Pancreas (tissue), 10 donors: ENCODE results near the gene NEK10. TPM values are rescaled to one million over a fixed set of nuclear protein-coding genes. Genes with fewer than 3 reads are reported as not detected.
A peak's percentile ranks its signal among the peaks of the same experiment; 100 is the strongest.

Experiments used
- ATAC-seq, 4 donors: fragments of 200-7000 bp; cut with Tn5 transposase; one replicate each; pipeline versions ENCODE4 v1.8.0 to v1.9.1; 2020; ENCODE audit warnings: mild to moderate bottlenecking in 4 of 4, moderate library complexity in 4 of 4
- DNase-seq, 6 donors: peaks; one replicate each; pipeline ENCODE4 v3.0.0-alpha.2; 2020
- FAIRE-seq: peaks from 2 replicates; lab custom pipeline; 2012; peaks lifted over from hg19 to GRCh38; lab: Jason Lieb, UNC
- H3K27ac ChIP-seq, 4 donors: fragments of 200-600 bp; sonication (generic); 1 replicate in 3 of 4; 2 replicates in 1 of 4; pipeline versions ENCODE4 v1.5.0 to v1.8.0; 2020
- H3K27me3 ChIP-seq, 4 donors: fragments of 200-600 bp; one replicate each; pipeline ENCODE4 v1.8.0; 2021
- H3K36me3 ChIP-seq, 3 donors: fragments of 200-600 bp; sonication (generic) in 1 of 3; one replicate each; pipeline versions ENCODE4 v1.5.0 to v1.8.0; 2020 to 2021
- H3K4me1 ChIP-seq, 3 donors: fragments of 200-600 bp; one replicate each; pipeline ENCODE4 v1.8.0; 2021
- H3K4me3 ChIP-seq, 4 donors: fragments of 200-600 bp; sonication (generic) in 2 of 4; one replicate each; pipeline versions ENCODE4 v1.5.0 to v1.8.0; 2020 to 2021
- H3K9me3 ChIP-seq, 4 donors: fragments of 200-600 bp; one replicate each; pipeline ENCODE4 v1.8.0; 2021
- WGBS, 2 donors: extraction: QIAGEN DNeasy Blood & Tissue Kit; methylation state at CpG; one replicate each; pipeline ENCODE4 v1.1.7; 2013; 5-methylcytosine and 5-hydroxymethylcytosine counted together
- intact Hi-C, 3 donors: fragments of 100-400 bp; cut with DNase I; formaldehyde crosslinking; loops; one replicate each; pipeline versions ENCODE4 v1.11.1 to v1.14.2; 2022
- polyA plus RNA-seq, 2 donors: library from polyadenylated mRNA; stranded (reverse); fragments of 200-250 nt; gene quantifications; one replicate each; pipeline ENCODE4 v1.2.3, GENCODE V29; 2013
- total RNA-seq, 6 donors: library from RNA; stranded (reverse); fragmentation: NEBNext Ultra II Directional in 4 of 6; extraction: Animal tissue kit (Norgen Biotek cat#: 25700) in 4 of 6; gene quantifications; one replicate each; pipeline versions ENCODE4 v1.2.1 to v1.2.4, GENCODE V29; 2021 to 2023
- TF ChIP-seq, protein P1 (sequence below), 4 donors: fragments of 200-600 bp; sonication (generic) in 3 of 4; IDR thresholded peaks; one replicate each; pipeline versions ENCODE4 v1.5.0 to v1.8.0; 2021; ENCODE audit warnings: antibody characterized with exemption in 4 of 4
- donor health status: healthy with polysubstance abuse.
- donor health status: DM: no; HTN: no; CAD: no; lungs with moderate emphysema.
- donor health status: DM: no; HTN: no; CAD: no.
- donor health status: control.
- donor health status: control.
- donor health status: Bipolar disorder and iron deficiency.
- donor health status: DM: yes; HTN: yes; CAD: no.
- donor health status: DM: no; HTN: no; CAD: no.
- donor health status: DM: no; HTN: no; CAD: no.
- donor health status: DM: yes; HTN: yes; CAD: no.

Gene NEK10
- total and polyA plus RNA-seq, 8 donors: 0.24 to 0.90 (median 0.37) TPM

DNA sequence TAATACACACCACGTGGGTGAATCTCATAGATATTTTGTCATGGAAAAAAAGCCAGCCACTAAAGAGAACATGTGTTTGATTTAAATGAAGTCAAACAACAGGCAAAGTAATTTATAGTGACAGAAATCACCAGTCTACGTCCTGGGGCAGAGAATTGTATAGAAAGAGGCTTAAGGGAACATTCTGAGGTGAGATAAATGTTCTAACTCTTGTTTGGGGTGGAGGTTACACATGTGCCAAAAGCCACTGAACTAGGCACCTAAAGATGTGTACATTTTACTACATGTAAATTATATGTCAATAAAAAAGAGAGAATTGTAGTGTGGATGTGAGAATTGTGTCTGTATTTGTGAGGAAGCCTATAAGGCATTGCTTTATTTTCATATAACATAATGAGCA lies 184.9 kb downstream of the NEK10 start:
- H3K27me3 ChIP-seq: no peaks in the 10 kb centered on the region
- no peaks in the 10 kb centered on the region for H3K4me1 ChIP-seq
- no peaks in the 10 kb centered on the region for H3K36me3 ChIP-seq
- TF ChIP-seq, protein P1, sequence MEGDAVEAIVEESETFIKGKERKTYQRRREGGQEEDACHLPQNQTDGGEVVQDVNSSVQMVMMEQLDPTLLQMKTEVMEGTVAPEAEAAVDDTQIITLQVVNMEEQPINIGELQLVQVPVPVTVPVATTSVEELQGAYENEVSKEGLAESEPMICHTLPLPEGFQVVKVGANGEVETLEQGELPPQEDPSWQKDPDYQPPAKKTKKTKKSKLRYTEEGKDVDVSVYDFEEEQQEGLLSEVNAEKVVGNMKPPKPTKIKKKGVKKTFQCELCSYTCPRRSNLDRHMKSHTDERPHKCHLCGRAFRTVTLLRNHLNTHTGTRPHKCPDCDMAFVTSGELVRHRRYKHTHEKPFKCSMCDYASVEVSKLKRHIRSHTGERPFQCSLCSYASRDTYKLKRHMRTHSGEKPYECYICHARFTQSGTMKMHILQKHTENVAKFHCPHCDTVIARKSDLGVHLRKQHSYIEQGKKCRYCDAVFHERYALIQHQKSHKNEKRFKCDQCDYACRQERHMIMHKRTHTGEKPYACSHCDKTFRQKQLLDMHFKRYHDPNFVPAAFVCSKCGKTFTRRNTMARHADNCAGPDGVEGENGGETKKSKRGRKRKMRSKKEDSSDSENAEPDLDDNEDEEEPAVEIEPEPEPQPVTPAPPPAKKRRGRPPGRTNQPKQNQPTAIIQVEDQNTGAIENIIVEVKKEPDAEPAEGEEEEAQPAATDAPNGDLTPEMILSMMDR (IDR thresholded peaks at IDR 0.05): no peak
- ATAC-seq (no peak), FAIRE-seq (no peak), DNase-seq (no peak)
- 51 to 69% methylated on average over 2 of the region's 2 CpGs for WGBS, 2 donors
- no peak overlapping the region for H3K27ac ChIP-seq
- intact Hi-C loops: no loop called here
- H3K4me3 ChIP-seq: no peak overlapping the region
- H3K9me3 ChIP-seq: no peaks in the 10 kb centered on the region

DNA sequence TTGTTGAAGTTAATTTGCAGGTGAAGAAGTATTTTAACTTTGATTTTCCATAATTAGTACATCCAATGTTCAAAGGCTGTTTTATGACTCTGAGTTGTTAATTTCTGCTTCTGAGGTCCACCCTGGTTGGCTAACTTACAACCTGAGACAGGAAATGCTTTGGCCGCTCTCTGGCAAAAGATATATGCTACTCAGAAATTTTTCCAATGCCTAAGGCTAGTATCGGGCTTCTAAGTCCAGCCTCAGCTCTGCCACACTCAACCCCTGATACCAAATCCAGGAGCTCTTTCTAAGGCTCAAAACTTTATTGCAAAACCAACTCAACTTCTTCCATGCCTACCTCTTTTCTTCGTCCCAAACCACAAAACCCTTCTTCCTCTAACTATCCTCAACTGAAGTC lies 192.9 kb downstream of the NEK10 start:
- no peaks in the 10 kb centered on the region for H3K27me3 ChIP-seq
- no peak overlapping the region for H3K27ac ChIP-seq
- no peaks in the 10 kb centered on the region for H3K4me1 ChIP-seq
- TF ChIP-seq, protein P1 (IDR thresholded peaks at IDR 0.05): no peak
- H3K36me3 ChIP-seq: no peaks in the 10 kb centered on the region
- intact Hi-C loops: no loop called here
- WGBS, 2 donors: 80 to 89% methylated on average over 3 of the region's 3 CpGs
- no peaks in the 10 kb centered on the region for H3K9me3 ChIP-seq
- FAIRE-seq: no peak
- no peak for ATAC-seq
- H3K4me3 ChIP-seq: no peak overlapping the region
- DNase-seq: no peak

DNA sequence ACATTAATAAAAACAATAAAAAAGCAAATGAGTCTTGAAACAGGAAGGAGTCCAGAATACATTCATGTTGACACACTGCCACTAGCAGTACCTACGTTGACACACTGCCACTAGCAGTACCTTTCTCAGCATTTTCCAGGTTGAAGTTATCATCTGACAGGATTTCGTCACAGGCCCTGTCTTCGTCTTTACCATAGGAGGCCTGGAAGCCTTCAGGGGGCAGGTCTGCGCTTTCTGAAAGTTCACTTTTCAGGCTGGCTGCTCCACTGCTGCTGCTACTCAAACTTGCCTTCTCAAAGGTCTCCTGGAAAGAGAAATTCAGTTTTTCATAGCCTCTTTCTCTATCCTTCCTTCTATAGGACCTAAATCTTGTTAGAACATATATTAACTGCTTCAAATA lies 194.7 kb downstream of the NEK10 start:
- intact Hi-C loops: no loop called here
- no peak overlapping the region for H3K27ac ChIP-seq
- FAIRE-seq: no peak
- H3K9me3 ChIP-seq: no peaks in the 10 kb centered on the region
- TF ChIP-seq, protein P1 (IDR thresholded peaks at IDR 0.05): no peak
- H3K36me3 ChIP-seq: no peaks in the 10 kb centered on the region
- no peak for DNase-seq
- H3K4me1 ChIP-seq: no peaks in the 10 kb centered on the region
- no peak overlapping the region for H3K4me3 ChIP-seq
- no peak for ATAC-seq
- H3K27me3 ChIP-seq: no peaks in the 10 kb centered on the region
- WGBS, 2 donors: 73 to 77% methylated on average over 4 of the region's 4 CpGs

DNA sequence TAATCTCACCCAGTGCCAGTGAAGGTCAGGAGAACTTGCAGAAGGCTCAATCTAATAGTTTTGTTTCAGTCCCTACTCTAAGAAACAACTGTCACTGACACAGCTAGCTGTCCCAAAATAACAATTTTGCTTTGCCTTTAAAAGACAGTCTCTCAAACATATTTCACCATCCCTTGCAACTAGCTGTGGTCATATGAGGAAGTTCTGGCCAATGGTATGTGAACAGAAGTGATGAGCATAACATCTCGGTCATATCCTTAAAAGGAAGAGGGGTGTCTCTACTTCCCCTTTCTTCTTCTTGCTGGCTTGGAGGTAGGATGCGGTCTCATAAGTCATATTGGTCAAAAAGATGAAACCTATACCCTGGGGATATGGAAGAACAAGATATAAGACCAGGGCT lies 198.1 kb downstream of the NEK10 start:
- Histone ChIP-seq H3K4me1 (no peaks in the 10 kb centered on the region), H3K27me3 (no peaks in the 10 kb centered on the region), H3K27ac (no peak overlapping the region), H3K4me3 (no peak overlapping the region), H3K36me3 (no peaks in the 10 kb centered on the region), H3K9me3 (no peaks in the 10 kb centered on the region)
- intact Hi-C loops: no loop called here
- WGBS, 2 donors: 90 to 91% methylated on average over 2 of the region's 2 CpGs
- no peak for FAIRE-seq
- no peak for ATAC-seq
- TF ChIP-seq, protein P1 (IDR thresholded peaks at IDR 0.05): no peak
- no peak for DNase-seq

DNA sequence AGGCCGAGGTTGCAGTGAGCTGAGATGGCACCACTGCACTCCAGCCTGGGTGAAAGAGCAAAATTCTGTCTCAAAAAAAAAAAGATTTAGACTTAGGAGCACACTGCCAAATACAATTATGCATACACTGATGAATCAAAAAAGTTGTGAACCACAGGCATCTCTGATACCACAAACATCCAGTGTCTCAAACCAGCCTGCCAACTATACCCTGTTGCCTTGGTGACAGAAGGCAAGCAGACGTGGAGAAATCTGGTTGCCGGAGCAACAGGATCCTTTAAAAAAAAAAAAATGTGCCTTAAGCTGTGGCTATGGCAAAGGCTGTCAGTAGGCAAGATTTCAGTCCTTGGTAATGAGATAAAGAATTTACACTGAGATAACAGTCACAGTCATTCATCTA lies 202.3 kb downstream of the NEK10 start:
- TF ChIP-seq, protein P1 (IDR thresholded peaks at IDR 0.05): no peak
- 62 to 69% methylated on average over 3 of the region's 3 CpGs for WGBS, 2 donors
- Histone ChIP-seq H3K4me1 (no peaks in the 10 kb centered on the region), H3K36me3 (no peaks in the 10 kb centered on the region), H3K9me3 (no peaks in the 10 kb centered on the region), H3K27me3 (no peaks in the 10 kb centered on the region), H3K4me3 (no peak overlapping the region), H3K27ac (no peak overlapping the region)
- intact Hi-C loops: no loop called here
- FAIRE-seq (no peak), ATAC-seq (peak in 1 of 4 donors; percentile 23), DNase-seq (no peak)
